Kidney (tissue), 14 donors: ENCODE measurements around the gene RBBP5. TPM values are rescaled to one million over a fixed set of nuclear protein-coding genes. Genes with fewer than 3 reads are reported as not detected.

ENCODE experiments used
- DNase-seq, 5 donors: peaks; one replicate each; pipeline ENCODE4 v3.0.0-alpha.2; 2013 to 2020
- FAIRE-seq: peaks from 2 replicates; lab custom pipeline; 2012; peaks lifted over from hg19 to GRCh38; lab: Jason Lieb, UNC
- H3K27ac ChIP-seq, 2 donors: one replicate each; pipeline ENCODE4 v1.7.0; 2013; ENCODE audit warnings: low read depth in 2 of 2, low read length in 2 of 2, inconsistent platforms in 1 of 2
- H3K27me3 ChIP-seq: one replicate; pipeline ENCODE4 v1.7.1; 2013; ENCODE audit warnings: low read length, inconsistent platforms; ENCODE audit not compliant: control insufficient read depth, insufficient read depth
- H3K36me3 ChIP-seq, 3 donors: one replicate each; pipeline versions ENCODE4 v1.7.0 to v1.7.1; 2013; ENCODE audit warnings: low read length in 3 of 3, control low read depth in 1 of 3, inconsistent platforms in 1 of 3; ENCODE audit not compliant: insufficient read depth in 3 of 3, control insufficient read depth in 2 of 3
- H3K4me1 ChIP-seq, 3 donors: one replicate each; pipeline versions ENCODE4 v1.7.0 to v1.7.1; 2013; ENCODE audit warnings: low read length in 3 of 3, inconsistent platforms in 1 of 3, low read depth in 1 of 3; ENCODE audit not compliant: control insufficient read depth in 2 of 3, insufficient read depth in 2 of 3
- H3K4me3 ChIP-seq, 3 donors: one replicate each; pipeline versions ENCODE4 v1.7.0 to v1.8.1; 2013; ENCODE audit warnings: low read length in 3 of 3, control low read depth in 1 of 3, inconsistent platforms in 1 of 3
- H3K9ac ChIP-seq, 3 donors: one replicate each; pipeline versions ENCODE4 v1.7.0 to v1.7.1; 2013; ENCODE audit warnings: low read length in 3 of 3, control low read depth in 1 of 3, inconsistent platforms in 1 of 3
- H3K9me3 ChIP-seq, 3 donors: one replicate each; pipeline versions ENCODE4 v1.7.0 to v1.7.1; 2013; ENCODE audit warnings: low read length in 3 of 3, control low read depth in 1 of 3, inconsistent platforms in 1 of 3; ENCODE audit not compliant: control insufficient read depth in 2 of 3, insufficient read depth in 1 of 3
- intact Hi-C: fragments of 100-400 bp; cut with DNase I; formaldehyde crosslinking; loops from one replicate; pipeline ENCODE4 v1.11.1; 2022
- polyA plus RNA-seq: library from polyadenylated mRNA; stranded (reverse); fragments of 350-450 nt; fragmentation: Illumina TruSeq; extraction: RNeasy Lipid Tissue Mini Kit (QIAGEN cat#74804); gene quantifications from one replicate; pipeline ENCODE4 v1.2.3, GENCODE V29; 2014; ENCODE audit warnings: low read depth, low replicate concordance; ENCODE audit not compliant: insufficient read depth
- total RNA-seq: library from RNA; stranded (reverse); fragmentation: NEBNext Ultra II Directional; extraction: Animal tissue kit (Norgen Biotek cat#: 25700); gene quantifications from one replicate; pipeline ENCODE4 v1.2.1, GENCODE V29; 2021
- TF ChIP-seq, protein P1 (sequence below): IDR thresholded peaks from 3 replicates; pipeline ENCODE4 v1.5.1; 2012; ENCODE audit warnings: mild to moderate bottlenecking, moderate library complexity, borderline replicate concordance; ENCODE audit not compliant: insufficient read depth; ENCODE audit errors: extremely low read depth
- donor health status: control.
- donor health status: control.
- donor health status: control.
- donor health status: control.
- donor health status: control.
- donor health status: DM: yes; HTN: yes; CAD: no.
- donor health status: Normal renal cell carcinoma (clear cell type).

The RBBP5 gene
- total and polyA plus RNA-seq, 2 donors from 2014 or later, result 6.8 to 18.2 TPM

DNA sequence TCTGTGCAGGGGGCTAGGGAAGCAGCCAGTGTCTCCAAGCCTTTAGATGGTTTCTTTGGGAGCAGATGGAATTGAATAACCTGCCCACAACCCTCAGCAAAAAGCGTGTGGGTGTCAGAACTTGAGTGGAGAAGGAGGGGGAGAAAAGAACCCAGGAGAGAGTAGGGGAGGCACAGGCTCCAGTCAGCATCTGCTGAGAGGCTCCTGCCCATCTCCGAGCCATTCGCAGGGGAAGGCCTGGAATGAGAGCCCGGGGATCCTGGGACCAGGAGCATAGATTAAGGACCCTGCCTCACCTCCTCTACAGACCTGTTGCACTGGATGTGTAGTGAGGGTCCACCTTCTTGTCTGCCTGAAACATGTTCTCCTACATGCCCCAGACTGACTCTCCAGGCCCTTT lies 53.8 kb downstream of the RBBP5 start:
- DNase-seq (no peak), FAIRE-seq (no peak)
- Histone ChIP-seq H3K36me3 (no peaks in the 10 kb centered on the region), H3K27me3 (no peaks in the 10 kb centered on the region), H3K4me3 (no peak overlapping the region), H3K27ac (no peak overlapping the region), H3K4me1 (no peaks in the 10 kb centered on the region), H3K9me3 (no peaks in the 10 kb centered on the region), H3K9ac (no peak overlapping the region)
- TF ChIP-seq, protein P1, sequence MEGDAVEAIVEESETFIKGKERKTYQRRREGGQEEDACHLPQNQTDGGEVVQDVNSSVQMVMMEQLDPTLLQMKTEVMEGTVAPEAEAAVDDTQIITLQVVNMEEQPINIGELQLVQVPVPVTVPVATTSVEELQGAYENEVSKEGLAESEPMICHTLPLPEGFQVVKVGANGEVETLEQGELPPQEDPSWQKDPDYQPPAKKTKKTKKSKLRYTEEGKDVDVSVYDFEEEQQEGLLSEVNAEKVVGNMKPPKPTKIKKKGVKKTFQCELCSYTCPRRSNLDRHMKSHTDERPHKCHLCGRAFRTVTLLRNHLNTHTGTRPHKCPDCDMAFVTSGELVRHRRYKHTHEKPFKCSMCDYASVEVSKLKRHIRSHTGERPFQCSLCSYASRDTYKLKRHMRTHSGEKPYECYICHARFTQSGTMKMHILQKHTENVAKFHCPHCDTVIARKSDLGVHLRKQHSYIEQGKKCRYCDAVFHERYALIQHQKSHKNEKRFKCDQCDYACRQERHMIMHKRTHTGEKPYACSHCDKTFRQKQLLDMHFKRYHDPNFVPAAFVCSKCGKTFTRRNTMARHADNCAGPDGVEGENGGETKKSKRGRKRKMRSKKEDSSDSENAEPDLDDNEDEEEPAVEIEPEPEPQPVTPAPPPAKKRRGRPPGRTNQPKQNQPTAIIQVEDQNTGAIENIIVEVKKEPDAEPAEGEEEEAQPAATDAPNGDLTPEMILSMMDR, result no peak
- intact Hi-C loops, result loop anchor here (10.0 kb wide), 1 partner anchor 93 kb away; no protein-coding TSS in a partner anchor

DNA sequence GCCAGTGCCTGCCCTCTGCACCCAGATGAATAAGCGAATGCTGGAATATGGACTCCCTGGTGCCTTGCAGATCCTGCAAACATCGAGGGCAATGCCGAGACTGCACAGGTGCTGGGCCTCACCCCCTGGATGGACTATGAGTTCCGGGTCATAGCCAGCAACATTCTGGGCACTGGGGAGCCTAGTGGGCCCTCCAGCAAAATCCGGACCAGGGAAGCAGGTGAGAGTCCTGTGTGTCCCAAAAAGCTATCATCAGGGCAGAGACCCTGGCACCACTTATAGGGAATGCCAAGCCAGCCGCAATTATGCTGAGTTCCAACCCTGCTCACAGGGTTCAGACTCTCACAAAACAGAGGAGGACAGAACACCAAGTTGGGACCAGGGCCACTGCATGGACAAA lies 54.7 kb downstream of the RBBP5 start:
- no peaks in the 10 kb centered on the region for H3K4me1 ChIP-seq
- no peak for FAIRE-seq
- no peak overlapping the region for H3K9ac ChIP-seq
- H3K36me3 ChIP-seq, result no peaks in the 10 kb centered on the region
- no peaks in the 10 kb centered on the region for H3K27me3 ChIP-seq
- H3K27ac ChIP-seq, result no peak overlapping the region
- no peaks in the 10 kb centered on the region for H3K9me3 ChIP-seq
- TF ChIP-seq, protein P1, result no peak
- no peak for DNase-seq
- intact Hi-C loops, result loop anchor here (10.0 kb wide), 1 partner anchor 92 kb away; no protein-coding TSS in a partner anchor
- no peak overlapping the region for H3K4me3 ChIP-seq

DNA sequence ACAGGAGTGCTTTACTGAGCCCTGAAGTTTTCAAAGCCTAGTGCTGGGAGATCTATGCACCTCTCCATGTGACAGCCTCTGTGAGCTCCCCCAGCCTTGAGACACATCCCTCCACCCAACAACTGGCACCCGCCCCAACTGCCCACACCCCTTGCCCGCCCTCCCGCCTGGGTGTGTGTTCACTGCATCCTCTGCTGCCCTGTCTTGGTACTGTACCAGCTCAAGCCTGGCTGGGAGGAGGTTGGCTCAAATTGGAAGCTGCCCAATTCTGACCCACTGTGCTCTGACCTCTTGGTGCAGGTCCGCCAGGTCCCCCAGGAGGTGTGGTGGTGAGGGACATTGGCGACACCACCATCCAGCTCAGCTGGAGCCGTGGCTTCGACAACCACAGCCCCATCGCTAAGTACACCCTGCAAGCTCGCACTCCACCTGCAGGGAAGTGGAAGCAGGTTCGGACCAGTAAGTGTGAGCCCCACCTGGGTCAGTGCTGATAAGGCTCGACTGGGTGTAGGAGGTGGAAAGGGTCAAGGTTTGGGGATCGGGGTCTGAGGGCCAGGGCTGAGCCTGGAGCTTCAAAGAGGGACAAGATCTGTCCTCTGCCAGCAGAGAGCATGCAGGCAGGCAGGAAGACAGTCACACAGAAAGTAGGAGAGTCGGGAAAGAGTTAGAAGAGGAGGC lies 55.5 kb downstream of the RBBP5 start:
- Histone ChIP-seq H3K4me3 (no peak overlapping the region), H3K27ac (no peak overlapping the region), H3K9me3 (no peaks in the 10 kb centered on the region), H3K9ac (no peak overlapping the region), H3K36me3 (no peaks in the 10 kb centered on the region), H3K4me1 (no peaks in the 10 kb centered on the region), H3K27me3 (no peaks in the 10 kb centered on the region)
- intact Hi-C loops, result loop anchor here (10.0 kb wide), 1 partner anchor 91 kb away; no protein-coding TSS in a partner anchor
- no peak for DNase-seq
- no peak for FAIRE-seq
- TF ChIP-seq, protein P1, result no peak
